Rectal smooth muscle tissue (tissue), 1 donor: ENCODE results near the gene G0S2.
"Not testable (repeated sequence)": the region's sequence is repeated elsewhere in the genome, so short reads cannot be mapped to it uniquely, and the experiment has no call there.

Experiments used
- H3K27ac ChIP-seq: one replicate; pipeline ENCODE4 v1.7.0; 2013; ENCODE audit warnings: low read depth, low read length, inconsistent platforms
- H3K27me3 ChIP-seq: one replicate; pipeline ENCODE4 v1.7.0; 2013; ENCODE audit warnings: low read length; ENCODE audit not compliant: control insufficient read depth, insufficient read depth
- H3K36me3 ChIP-seq: one replicate; pipeline ENCODE4 v1.7.0; 2013; ENCODE audit warnings: low read length; ENCODE audit not compliant: control insufficient read depth, insufficient read depth
- H3K4me1 ChIP-seq: one replicate; pipeline ENCODE4 v1.7.0; 2013; ENCODE audit warnings: low read length; ENCODE audit not compliant: control insufficient read depth, insufficient read depth
- H3K4me3 ChIP-seq: one replicate; pipeline ENCODE4 v1.7.0; 2013; ENCODE audit warnings: low read length
- H3K9ac ChIP-seq: one replicate; pipeline ENCODE4 v1.7.0; 2013; ENCODE audit warnings: low read length

G0S2 gene

GRCh38 chr1:209696673-209697072 lies 21.5 kb downstream of the G0S2 start:
- Histone ChIP-seq H3K9ac (no peak overlapping the region), H3K36me3 (no peaks in the 10 kb centered on the region), H3K4me3 (no peak overlapping the region), H3K27me3 (no peaks in the 10 kb centered on the region), H3K4me1 (no peaks in the 10 kb centered on the region), H3K27ac (no peak overlapping the region)

DNA sequence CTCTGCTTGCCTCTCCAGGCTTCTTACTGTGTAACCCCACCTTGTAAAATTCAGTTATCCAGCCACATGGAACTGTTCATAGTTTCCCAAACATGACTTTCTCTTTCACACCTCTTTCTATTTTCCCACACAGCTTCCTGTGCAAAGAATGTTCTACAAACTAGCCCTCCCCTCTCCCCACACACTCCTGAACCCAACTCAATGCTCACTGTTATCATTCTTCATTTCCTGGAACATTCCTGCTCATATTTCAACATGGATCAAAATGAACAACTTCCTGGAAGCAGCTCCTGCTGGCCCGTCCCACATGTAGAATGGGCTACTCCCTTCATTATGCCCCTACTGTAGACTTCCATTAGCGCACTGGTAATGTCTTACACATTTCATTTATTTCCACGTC lies 21.9 kb downstream of the G0S2 start:
- H3K36me3 ChIP-seq = no peaks in the 10 kb centered on the region
- H3K9ac ChIP-seq = no peak overlapping the region
- H3K4me1 ChIP-seq = no peaks in the 10 kb centered on the region
- H3K27ac ChIP-seq = no peak overlapping the region
- no peak overlapping the region for H3K4me3 ChIP-seq
- H3K27me3 ChIP-seq = no peaks in the 10 kb centered on the region

GRCh38 chr1:209700686-209701085 lies 25.5 kb downstream of the G0S2 start:
- H3K27me3 ChIP-seq, H3K27ac ChIP-seq, H3K36me3 ChIP-seq, H3K4me3 ChIP-seq, H3K9ac ChIP-seq, H3K4me1 ChIP-seq: not testable (repeated sequence)

DNA sequence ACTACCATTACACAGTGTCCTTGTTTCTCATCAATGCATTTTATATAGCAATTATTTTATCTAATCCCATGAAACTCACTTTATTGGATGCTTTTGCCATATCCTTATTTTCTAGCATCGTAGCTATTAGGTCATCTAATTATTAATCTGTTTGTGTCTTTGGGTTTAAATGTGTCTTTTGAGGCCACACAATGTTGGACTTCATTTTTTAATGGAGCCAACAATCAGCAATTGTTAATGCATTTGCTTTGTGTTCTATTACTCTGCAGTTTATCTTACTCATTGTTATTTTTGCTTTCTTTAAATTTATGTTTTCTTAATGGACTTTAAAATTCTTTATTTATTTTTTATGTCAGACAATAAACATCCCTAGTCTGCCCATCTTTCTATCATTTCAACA lies 27.6 kb downstream of the G0S2 start:
- no peak overlapping the region for H3K9ac ChIP-seq
- H3K27me3 ChIP-seq = no peaks in the 10 kb centered on the region
- H3K36me3 ChIP-seq = no peaks in the 10 kb centered on the region
- H3K27ac ChIP-seq = no peak overlapping the region
- no peak overlapping the region for H3K4me3 ChIP-seq
- H3K4me1 ChIP-seq = no peaks in the 10 kb centered on the region

GRCh38 chr1:209703834-209704504 lies 28.8 kb downstream of the G0S2 start:
- Histone ChIP-seq H3K27me3 (no peaks in the 10 kb centered on the region), H3K9ac (no peak overlapping the region), H3K36me3 (no peaks in the 10 kb centered on the region), H3K4me1 (no peaks in the 10 kb centered on the region), H3K27ac (no peak overlapping the region), H3K4me3 (no peak overlapping the region)

GRCh38 chr1:209704584-209704983 lies 29.4 kb downstream of the G0S2 start, which contains the start of gene HSD11B1:
HSD11B1 (plus strand) TSS chr1:209704846; CDS start chr1:209704943, 97 bp downstream.
- no peak within 1 kb of the TSS for H3K4me3 ChIP-seq
- H3K27ac ChIP-seq = no peak within 1 kb of the TSS

GRCh38 chr1:209705033-209705598 lies 29.9 kb downstream of the G0S2 start:
- Histone ChIP-seq H3K4me3 (no peak overlapping the region), H3K27me3 (no peaks in the 10 kb centered on the region), H3K4me1 (no peaks in the 10 kb centered on the region), H3K27ac (no peak overlapping the region), H3K36me3 (no peaks in the 10 kb centered on the region), H3K9ac (no peak overlapping the region)

More at GRCh38 chr1:209704584-209704983, 29.4 kb downstream of the G0S2 start, which contains the start of gene HSD11B1:
- Histone ChIP-seq H3K36me3 (no peaks in the 10 kb centered on the region), H3K9ac (no peak within 1 kb of the TSS), H3K27me3 (no peaks in the 10 kb centered on the region), H3K4me1 (no peaks in the 10 kb centered on the region)

DNA sequence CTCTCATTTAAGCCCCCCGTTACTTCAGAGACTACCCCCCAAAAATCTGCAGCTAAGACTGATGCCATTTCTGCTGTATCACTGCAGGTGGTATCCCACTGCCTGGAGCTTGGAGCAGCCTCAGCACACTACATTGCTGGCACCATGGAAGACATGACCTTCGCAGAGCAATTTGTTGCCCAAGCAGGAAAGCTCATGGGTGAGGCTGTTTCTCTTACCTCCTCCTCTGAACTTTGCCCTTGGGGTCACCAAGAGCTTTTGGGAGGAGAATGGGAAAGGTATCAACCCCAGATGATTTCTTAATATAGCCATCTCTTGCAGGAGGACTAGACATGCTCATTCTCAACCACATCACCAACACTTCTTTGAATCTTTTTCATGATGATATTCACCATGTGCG lies 31.4 kb downstream of the G0S2 start:
- no peaks in the 10 kb centered on the region for H3K27me3 ChIP-seq
- no peak overlapping the region for H3K9ac ChIP-seq
- H3K27ac ChIP-seq = no peak overlapping the region
- H3K4me3 ChIP-seq = no peak overlapping the region
- H3K4me1 ChIP-seq = no peaks in the 10 kb centered on the region
- H3K36me3 ChIP-seq = no peaks in the 10 kb centered on the region

DNA sequence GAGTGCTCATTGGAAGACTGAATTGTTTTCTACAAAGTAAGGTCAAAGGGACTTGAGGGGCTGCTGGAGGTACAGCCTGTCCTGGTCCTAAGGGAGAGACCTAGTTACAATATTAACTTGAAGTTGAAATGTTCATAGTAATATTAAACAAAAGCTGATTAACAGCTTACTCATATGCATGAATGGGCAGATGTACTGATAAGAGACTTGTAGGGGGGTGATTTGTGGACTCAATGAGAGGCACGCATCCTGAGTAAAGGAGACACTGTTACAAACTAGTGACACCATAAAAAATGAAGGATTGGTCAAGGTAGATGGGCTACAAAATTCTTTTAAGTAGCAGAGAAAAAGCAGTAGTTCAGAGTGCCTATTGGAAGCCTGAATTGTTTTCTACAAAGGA lies 32.1 kb downstream of the G0S2 start:
- H3K36me3 ChIP-seq = no peaks in the 10 kb centered on the region
- no peaks in the 10 kb centered on the region for H3K27me3 ChIP-seq
- H3K27ac ChIP-seq = no peak overlapping the region
- no peak overlapping the region for H3K9ac ChIP-seq
- no peak overlapping the region for H3K4me3 ChIP-seq
- no peaks in the 10 kb centered on the region for H3K4me1 ChIP-seq

GRCh38 chr1:209708297-209708696 lies 33.1 kb downstream of the G0S2 start:
- Histone ChIP-seq H3K4me3 (no peak overlapping the region), H3K27me3 (no peaks in the 10 kb centered on the region), H3K27ac (no peak overlapping the region)

GRCh38 chr1:209710093-209710492 lies 34.9 kb downstream of the G0S2 start:
- Histone ChIP-seq H3K27ac (no peak overlapping the region), H3K4me3 (no peak overlapping the region), H3K27me3 (no peaks in the 10 kb centered on the region), H3K4me1 (no peaks in the 10 kb centered on the region), H3K36me3 (no peaks in the 10 kb centered on the region), H3K9ac (no peak overlapping the region)

More at GRCh38 chr1:209708297-209708696, 33.1 kb downstream of the G0S2 start:
- no peaks in the 10 kb centered on the region for H3K36me3 ChIP-seq
- H3K4me1 ChIP-seq = no peaks in the 10 kb centered on the region
- no peak overlapping the region for H3K9ac ChIP-seq

DNA sequence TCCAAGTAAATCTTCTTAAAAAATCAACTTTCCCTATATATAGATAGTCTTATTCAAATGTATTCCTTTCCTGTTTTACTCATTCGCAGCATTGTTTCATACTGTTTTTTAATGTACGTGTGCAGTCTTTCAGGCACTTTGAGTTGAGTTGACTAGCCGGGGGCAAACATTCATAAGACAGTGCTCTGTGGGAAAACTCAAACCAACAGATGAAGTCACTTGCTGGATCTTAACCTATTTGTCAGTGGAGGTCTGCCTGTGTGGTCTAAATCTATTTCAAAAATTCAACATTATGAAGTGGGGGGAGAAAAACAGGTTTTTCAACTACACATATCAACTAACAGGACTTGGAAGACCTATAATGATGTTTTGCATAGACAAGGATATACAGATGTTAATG lies 35.6 kb downstream of the G0S2 start:
- H3K9ac ChIP-seq = no peak overlapping the region
- no peak overlapping the region for H3K27ac ChIP-seq
- no peaks in the 10 kb centered on the region for H3K4me1 ChIP-seq
- H3K36me3 ChIP-seq = no peaks in the 10 kb centered on the region
- no peak overlapping the region for H3K4me3 ChIP-seq
- no peaks in the 10 kb centered on the region for H3K27me3 ChIP-seq

GRCh38 chr1:209714338-209714737 lies 39.1 kb downstream of the G0S2 start:
- Histone ChIP-seq H3K4me1 (no peaks in the 10 kb centered on the region), H3K4me3 (no peak overlapping the region), H3K9ac (no peak overlapping the region), H3K27me3 (no peaks in the 10 kb centered on the region), H3K36me3 (no peaks in the 10 kb centered on the region), H3K27ac (no peak overlapping the region)
